GM12891 (cell line): ENCODE results near the gene PYGM.
A peak's percentile ranks its signal among the peaks of the same experiment; 100 is the strongest.

Experiments used
- DNase-seq: peaks from one replicate; pipeline ENCODE4 v3.0.0; 2011; ENCODE audit warnings: low spot score; ENCODE audit not compliant: insufficient read length
- FAIRE-seq: peaks from 2 replicates; lab custom pipeline; 2011; peaks lifted over from hg19 to GRCh38; lab: Jason Lieb, UNC
- PAX5 ChIP-seq: IDR thresholded peaks from 2 replicates; pipeline ENCODE4 v1.6.1; 2011; ENCODE audit warnings: low read length, moderate library complexity, mild to moderate bottlenecking; ENCODE audit not compliant: insufficient read depth, severe bottlenecking
- POLR2A ChIP-seq: IDR thresholded peaks from 2 replicates; pipeline ENCODE4 v1.6.1; 2011; ENCODE audit warnings: low read depth, low read length, control low read depth
- POLR2AphosphoS5 ChIP-seq: IDR thresholded peaks from 2 replicates; pipeline ENCODE4 v1.6.1; 2011; ENCODE audit warnings: low read depth, low read length, control low read depth
- POU2F2 ChIP-seq: IDR thresholded peaks from 2 replicates; pipeline ENCODE4 v1.6.1; 2011; ENCODE audit warnings: low read depth, mild to moderate bottlenecking, control low read depth, low read length, moderate library complexity
- SPI1 ChIP-seq: IDR thresholded peaks from 2 replicates; pipeline ENCODE4 v1.6.1; 2011; ENCODE audit warnings: low read depth, low read length, control low read depth
- TAF1 ChIP-seq: IDR thresholded peaks from 2 replicates; pipeline ENCODE4 v1.6.1; 2011; ENCODE audit warnings: low read depth, low read length, control low read depth

The PYGM gene

GRCh38 chr11:64762277-64762673 is 2.5 kb upstream of the PYGM start:
- FAIRE-seq (peak; percentile 23), DNase-seq (peak; percentile 26)
- peak; percentile 86 for TF ChIP-seq POLR2AphosphoS5
- TF ChIP-seq POU2F2 = peak; percentile 62; the same call in 1 of the 2 replicates
- TF ChIP-seq POLR2A = peak; percentile 83; the same call in 1 of the 2 replicates
- TF ChIP-seq SPI1 = no peak

DNA sequence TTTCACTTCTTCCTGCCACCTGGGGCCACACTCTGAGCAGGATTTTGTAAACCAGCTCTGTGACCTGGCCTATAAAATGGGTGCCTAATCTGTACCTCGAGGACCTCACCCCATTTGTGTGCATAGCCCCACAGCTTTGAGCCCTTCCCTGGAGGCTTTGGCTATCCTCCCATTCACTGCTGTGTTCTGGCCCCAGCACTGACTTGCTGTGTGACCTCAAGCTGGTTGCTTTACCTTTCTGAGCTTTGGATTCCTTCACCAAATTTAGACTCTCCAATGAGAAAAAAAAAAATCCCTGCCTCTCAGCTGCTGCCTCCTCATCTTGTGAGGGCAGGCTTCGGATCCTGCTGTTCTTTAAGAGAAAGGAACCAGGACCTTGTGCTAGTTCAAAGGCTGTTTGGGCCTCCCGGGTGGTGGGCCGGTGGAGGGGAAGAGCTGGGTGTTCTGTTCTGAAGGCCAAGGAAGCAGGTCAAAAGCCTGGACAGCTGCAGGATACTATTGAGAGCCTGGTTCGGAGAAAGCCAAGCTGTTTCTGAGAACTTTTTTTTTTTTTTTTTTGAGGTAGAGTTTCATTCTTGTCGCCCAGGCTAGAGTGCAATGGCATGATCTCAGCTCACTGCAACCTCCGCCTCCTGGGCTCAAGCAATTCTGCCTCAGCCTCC is 1.1 kb upstream of the PYGM start:
- no peak for TF ChIP-seq TAF1
- no peak for TF ChIP-seq SPI1
- TF ChIP-seq PAX5 = no peak
- TF ChIP-seq POLR2A = no peak; the same call in 1 of the 2 replicates
- no peak; the same call in none of the 2 replicates for TF ChIP-seq POLR2AphosphoS5
- TF ChIP-seq POU2F2 = no peak
- FAIRE-seq = no peak
- DNase-seq = no peak

DNA sequence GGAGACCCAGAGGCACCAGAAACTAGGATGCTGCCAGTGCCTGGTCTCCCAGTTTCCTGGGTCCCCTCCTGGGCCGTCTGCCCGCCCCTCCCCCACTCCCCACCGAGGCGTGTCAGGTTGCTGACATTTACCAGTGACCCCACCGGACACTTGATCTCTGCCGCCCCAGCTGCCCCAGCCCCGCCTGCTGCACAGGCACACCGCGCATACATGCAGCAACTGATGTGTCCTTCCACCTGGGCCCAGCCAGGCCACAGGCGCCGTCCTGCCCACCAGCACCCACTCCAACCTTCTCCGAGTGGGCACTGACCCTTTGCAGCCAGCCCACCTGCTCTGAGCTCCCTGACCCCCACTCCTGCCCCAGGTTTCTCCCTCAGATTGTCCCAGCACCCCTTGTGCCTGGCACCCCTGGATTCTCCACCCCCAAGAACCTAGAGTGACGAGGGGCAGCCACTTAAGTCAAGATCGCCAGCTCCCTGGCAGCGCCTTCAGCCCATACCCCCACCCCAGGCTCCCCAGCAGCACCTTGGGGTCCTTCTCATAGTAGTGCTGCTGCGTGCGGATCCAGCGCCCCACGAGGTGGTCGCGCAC is 548 bp downstream of the PYGM start:
- no peak for FAIRE-seq

GRCh38 chr11:64758330-64759079 is 1.3 kb downstream of the PYGM start:
- DNase-seq = no peak
- TF ChIP-seq TAF1 = no peak
- TF ChIP-seq SPI1 = no peak
- TF ChIP-seq PAX5 = no peak
- no peak for TF ChIP-seq POLR2A
- TF ChIP-seq POLR2AphosphoS5 = no peak
- no peak for FAIRE-seq

More for the DNA sequence above, 548 bp downstream of the PYGM start:
- TF ChIP-seq TAF1 (no peak), POU2F2 (no peak), SPI1 (no peak), POLR2AphosphoS5 (no peak), POLR2A (no peak), PAX5 (no peak)
- no peak for DNase-seq

- FAIRE-seq = no peak
- DNase-seq = no peak
- no peak for TF ChIP-seq TAF1
- TF ChIP-seq POLR2A = no peak
- TF ChIP-seq POU2F2 = no peak
- no peak for TF ChIP-seq PAX5
- no peak for TF ChIP-seq SPI1
- no peak for TF ChIP-seq POLR2AphosphoS5
Observed at GRCh38 chr11:64757549-64758329, 2.0 kb downstream of the PYGM start.

GRCh38 chr11:64755681-64756361 is 4.0 kb downstream of the PYGM start:
- FAIRE-seq (no peak), DNase-seq (no peak)
- no peak for TF ChIP-seq POU2F2
- TF ChIP-seq POLR2AphosphoS5 = no peak
- no peak for TF ChIP-seq POLR2A
- no peak for TF ChIP-seq SPI1
- TF ChIP-seq PAX5 = no peak
- no peak for TF ChIP-seq TAF1

- FAIRE-seq = no peak
- TF ChIP-seq POU2F2 (no peak), POLR2AphosphoS5 (no peak), TAF1 (no peak), SPI1 (no peak), POLR2A (no peak), PAX5 (no peak)
- no peak for DNase-seq
Observed at GRCh38 chr11:64754919-64755662, 4.7 kb downstream of the PYGM start.
